ENCODE data around the gene C3orf18.

The C3orf18 gene

DNA sequence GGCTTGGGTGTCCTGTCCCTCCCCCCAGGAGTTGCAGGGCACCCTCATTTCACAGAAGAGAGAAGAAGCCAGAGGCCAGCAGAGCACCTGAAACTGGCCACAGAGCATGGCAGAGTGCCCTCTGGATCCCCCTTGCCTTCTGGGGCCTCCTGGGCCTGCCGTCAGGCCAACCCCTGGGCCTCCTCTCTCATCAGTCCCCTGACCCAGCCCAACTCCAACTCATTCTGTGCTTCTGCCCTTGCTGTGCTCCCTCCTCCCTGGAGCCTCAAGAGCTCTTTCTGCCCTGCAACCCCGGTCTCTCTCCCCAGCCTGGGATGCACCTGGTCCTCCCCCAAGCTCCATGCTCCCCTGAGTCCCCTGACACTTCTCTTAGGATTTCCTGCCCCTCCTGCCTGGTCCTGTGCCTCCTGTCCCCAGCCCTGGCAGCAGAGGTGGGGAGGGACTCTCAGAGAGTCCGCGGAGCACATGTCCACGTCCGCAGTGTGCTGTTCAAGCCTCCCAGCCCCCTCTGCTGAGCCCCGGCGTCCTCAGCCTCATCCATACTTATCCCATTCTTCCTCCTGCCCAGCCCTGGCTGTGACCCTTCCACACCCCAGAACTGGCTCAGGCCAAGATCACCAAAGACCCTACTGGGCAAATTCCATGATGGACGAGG lies 33.6 kb downstream of the C3orf18 start:
- Mint-ChIP-seq H3K36me3 (no peaks in the 10 kb centered on the region), H3K9me3 (ENCODE audit: low read depth) (no peaks in the 10 kb centered on the region), H3K27me3 (peaks cover 3% of the 10 kb centered on the region), H3K27ac (no peak overlapping the region), H3K4me1 (ENCODE audit: low read depth) (no peaks in the 10 kb centered on the region), H3K4me3 (no peak overlapping the region)

DNA sequence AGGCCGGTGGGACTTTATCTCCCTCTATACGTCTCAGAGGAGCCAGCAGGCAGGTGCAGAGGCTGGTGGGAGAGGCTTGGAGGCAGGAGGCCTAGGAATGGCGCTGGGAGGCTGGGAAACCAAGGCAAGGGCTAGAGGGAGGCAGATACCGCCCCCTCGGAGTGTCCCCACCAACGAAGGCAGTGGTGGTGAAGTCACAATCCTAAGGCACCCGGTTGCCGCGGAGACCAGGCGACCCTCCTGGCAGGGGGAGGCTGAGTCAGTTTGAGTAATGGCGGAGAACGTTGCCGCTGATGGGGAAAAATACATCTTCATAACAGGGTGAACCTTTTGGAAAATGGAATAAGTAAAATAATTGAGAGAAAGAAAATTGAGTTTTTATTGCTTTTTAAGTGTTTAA lies 34.2 kb downstream of the C3orf18 start:
- no peaks in the 10 kb centered on the region for H3K36me3 Mint-ChIP-seq
- no peak overlapping the region for H3K27ac Mint-ChIP-seq
- no peak overlapping the region for H3K4me3 Mint-ChIP-seq
- no peaks in the 10 kb centered on the region for H3K4me1 Mint-ChIP-seq (ENCODE audit: low read depth)
- peaks cover 3% of the 10 kb centered on the region for H3K27me3 Mint-ChIP-seq
- no peaks in the 10 kb centered on the region for H3K9me3 Mint-ChIP-seq (ENCODE audit: low read depth)

DNA sequence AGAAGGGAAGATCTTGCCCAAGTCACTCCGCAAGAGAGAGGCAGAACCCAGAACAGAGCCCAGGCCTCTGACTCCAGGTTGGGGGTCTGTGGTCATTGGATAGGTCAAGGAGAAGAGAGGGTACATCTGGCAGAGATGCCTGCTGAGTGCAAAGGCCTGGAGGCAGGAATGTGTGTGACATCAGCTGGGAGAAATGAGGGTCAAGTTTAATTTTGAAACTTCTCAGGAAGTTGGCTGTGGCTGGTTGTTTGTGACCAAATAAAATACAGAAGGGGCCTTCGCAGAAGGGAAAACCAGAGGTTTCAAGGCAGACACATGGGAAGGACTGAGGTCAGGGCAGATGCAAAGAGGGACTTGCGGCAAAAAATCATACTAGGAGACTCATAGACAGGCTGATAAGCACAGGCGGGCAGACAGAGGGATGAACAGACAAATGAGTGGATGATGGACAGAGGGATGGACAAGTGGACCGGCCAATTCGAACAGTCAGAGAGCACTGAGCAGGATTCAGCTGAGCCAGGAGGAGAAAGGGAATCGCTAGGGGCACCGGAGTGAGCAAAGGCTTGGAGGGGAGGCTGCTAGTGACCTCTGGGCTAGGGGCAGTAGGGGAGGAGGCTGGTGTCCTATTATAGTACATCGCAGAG lies 35.4 kb downstream of the C3orf18 start:
- Mint-ChIP-seq H3K27ac (no peak overlapping the region), H3K36me3 (no peaks in the 10 kb centered on the region), H3K4me1 (ENCODE audit: low read depth) (no peaks in the 10 kb centered on the region), H3K27me3 (peaks cover 3% of the 10 kb centered on the region), H3K9me3 (ENCODE audit: low read depth) (no peaks in the 10 kb centered on the region), H3K4me3 (no peak overlapping the region)

DNA sequence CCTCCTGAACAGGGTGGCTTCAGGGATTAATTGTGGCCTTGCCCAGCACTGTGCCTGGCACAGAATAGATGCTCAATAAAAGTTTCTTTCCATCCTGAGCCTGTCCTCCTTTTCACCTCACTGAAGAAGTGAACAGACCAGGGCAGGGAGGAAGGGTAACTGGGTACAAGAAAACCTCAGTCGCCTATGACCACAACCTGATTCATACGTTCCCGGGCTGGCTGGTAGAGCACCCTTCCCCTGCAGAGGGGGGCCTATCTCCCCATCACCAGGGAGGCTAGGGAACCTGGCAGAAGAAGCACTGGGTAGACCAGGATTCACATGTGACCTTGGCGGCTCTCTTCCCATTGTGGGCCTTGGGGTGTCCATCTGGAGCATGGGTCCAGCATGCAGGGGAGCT lies 36.3 kb downstream of the C3orf18 start:
- peaks cover 3% of the 10 kb centered on the region for H3K27me3 Mint-ChIP-seq
- no peak overlapping the region for H3K27ac Mint-ChIP-seq
- no peaks in the 10 kb centered on the region for H3K9me3 Mint-ChIP-seq (ENCODE audit: low read depth)
- H3K4me3 Mint-ChIP-seq = no peak overlapping the region
- no peaks in the 10 kb centered on the region for H3K36me3 Mint-ChIP-seq
- no peaks in the 10 kb centered on the region for H3K4me1 Mint-ChIP-seq (ENCODE audit: low read depth)

DNA sequence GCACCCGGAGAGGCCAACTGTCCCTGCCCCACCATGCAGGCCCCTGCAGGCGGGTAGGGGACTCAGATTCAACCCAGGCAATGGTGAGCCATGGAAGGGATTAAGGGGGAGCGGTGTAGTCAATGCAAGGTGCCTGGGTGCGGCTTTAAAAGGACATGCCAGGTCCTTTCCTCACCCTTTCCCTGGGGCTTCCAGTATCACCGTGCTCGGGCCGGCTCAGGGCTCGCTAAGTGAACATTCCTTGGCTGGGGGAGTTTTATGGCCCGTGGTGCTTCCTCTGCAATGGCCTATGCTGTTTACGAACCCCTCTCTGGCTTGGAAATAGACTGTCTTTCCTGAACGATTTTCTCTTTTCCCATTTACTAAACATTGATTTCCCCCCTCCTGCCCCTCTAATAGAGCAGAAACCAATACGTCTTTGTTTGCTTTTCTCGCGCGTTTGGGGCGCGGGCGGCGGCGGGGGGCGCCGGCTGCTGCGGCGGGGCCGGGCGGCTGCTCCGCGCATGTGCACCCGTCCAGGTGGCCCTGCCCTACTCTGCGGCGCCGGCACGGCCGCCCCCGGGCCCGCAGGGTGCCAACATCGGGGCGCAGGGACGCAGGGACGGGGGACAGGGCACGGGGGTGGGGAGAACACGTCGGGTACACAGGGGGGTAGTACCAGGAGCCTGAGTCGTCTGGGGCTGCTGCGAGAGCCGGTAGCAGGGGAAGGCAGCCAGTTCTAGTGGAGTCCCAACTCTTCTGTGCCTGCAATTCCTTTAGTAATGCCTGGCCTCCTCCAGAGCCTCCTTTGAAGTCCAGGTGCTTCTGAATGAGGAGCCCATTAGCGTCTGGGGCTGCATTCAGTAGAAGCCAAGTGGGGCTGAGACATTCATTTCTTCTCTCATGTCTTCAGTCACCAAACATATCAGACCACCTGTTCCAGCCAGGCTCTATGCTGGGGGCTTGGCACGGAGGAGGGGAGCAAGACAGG lies 37.3 kb downstream of the C3orf18 start:
- Mint-ChIP-seq H3K4me1 (ENCODE audit: low read depth) (no peaks in the 10 kb centered on the region), H3K27ac (no peak overlapping the region), H3K9me3 (ENCODE audit: low read depth) (no peaks in the 10 kb centered on the region), H3K27me3 (peaks cover 3% of the 10 kb centered on the region), H3K4me3 (no peak overlapping the region), H3K36me3 (no peaks in the 10 kb centered on the region)

DNA sequence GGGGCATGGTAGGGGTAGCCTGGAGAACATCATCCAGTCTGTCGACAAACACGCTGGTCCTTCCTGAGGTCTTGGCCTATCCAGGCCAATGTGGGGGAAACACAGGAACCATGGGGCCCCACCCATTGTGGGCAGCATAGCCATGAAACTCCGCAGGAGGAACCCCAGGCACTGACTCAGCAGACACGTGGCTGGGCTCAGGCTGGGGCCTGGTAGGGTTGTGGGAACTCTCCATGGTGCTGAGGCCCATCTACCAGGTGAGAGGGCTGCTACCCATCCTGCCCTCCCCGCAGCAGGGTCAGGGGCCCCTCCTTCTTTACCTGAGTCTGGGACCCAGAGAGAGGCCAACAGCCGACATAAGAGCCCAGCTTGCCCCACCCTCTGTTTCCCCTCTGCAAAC lies 41.6 kb downstream of the C3orf18 start:
- H3K27me3 Mint-ChIP-seq = peaks cover 3% of the 10 kb centered on the region
- no peaks in the 10 kb centered on the region for H3K36me3 Mint-ChIP-seq
- H3K27ac Mint-ChIP-seq = no peak overlapping the region
- H3K9me3 Mint-ChIP-seq (ENCODE audit: low read depth) = no peaks in the 10 kb centered on the region
- no peaks in the 10 kb centered on the region for H3K4me1 Mint-ChIP-seq (ENCODE audit: low read depth)
- H3K4me3 Mint-ChIP-seq = no peak overlapping the region

DNA sequence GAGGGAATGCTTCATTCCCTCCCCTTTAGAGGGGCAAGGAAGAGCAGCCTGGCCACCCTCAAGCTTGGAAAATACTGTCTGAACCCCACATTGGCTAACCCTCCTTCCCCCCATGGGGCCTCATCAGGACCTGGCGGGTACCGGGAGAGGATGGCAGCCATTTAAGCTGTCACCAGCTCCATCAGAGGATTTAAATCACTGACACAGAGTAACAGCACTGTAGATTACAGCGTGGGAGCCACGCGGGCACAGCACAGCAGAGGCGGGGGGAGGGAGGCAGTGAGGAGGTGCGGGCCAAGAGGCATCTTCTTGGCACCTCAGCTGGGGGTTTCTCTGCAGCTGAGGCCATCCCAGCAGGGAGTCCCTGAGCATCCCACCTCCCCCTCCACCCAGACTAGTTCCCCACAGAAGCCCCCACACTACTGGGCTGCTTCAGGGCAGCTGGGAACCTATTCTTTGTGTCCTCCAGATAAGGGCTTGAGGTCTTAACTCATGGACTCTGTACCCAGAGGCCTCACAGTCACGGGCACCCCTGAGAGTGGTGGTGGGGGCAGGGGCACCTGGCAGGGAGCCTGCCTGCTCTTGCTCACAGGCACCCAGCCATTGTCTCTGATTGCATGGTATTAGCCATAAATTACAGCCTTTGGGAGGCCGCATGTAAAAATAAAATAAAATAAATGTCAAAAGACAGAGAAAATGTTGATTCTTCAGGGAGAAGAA lies 42.2 kb downstream of the C3orf18 start:
- H3K27ac Mint-ChIP-seq = no peak overlapping the region
- H3K9me3 Mint-ChIP-seq (ENCODE audit: low read depth) = no peaks in the 10 kb centered on the region
- no peaks in the 10 kb centered on the region for H3K4me1 Mint-ChIP-seq (ENCODE audit: low read depth)
- H3K4me3 Mint-ChIP-seq = no peak overlapping the region
- no peaks in the 10 kb centered on the region for H3K36me3 Mint-ChIP-seq
- H3K27me3 Mint-ChIP-seq = peaks cover 3% of the 10 kb centered on the region

DNA sequence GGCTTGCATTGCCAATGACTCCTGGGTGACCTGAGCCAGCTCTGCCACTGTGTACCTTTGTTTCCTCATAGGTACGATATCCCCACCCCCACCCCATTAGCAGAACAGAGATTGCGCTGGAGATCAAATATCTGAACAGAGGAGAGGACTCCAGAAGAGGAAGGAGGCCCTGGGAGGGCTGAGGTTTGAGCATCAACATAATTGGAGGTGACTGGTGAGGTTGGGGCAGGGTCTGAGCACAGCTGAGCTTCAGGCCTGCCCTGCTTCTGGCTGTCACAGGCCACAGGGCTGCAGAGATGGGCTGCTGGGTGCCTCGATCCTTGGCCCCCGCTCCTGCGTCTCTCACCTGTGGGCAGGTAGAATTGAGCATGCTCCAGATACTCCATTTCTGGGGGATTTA lies 42.8 kb downstream of the C3orf18 start:
- Mint-ChIP-seq H3K9me3 (ENCODE audit: low read depth) (no peaks in the 10 kb centered on the region), H3K36me3 (no peaks in the 10 kb centered on the region), H3K4me3 (no peak overlapping the region), H3K27ac (no peak overlapping the region), H3K4me1 (ENCODE audit: low read depth) (peaks cover 1% of the 10 kb centered on the region), H3K27me3 (peaks cover 1% of the 10 kb centered on the region)

DNA sequence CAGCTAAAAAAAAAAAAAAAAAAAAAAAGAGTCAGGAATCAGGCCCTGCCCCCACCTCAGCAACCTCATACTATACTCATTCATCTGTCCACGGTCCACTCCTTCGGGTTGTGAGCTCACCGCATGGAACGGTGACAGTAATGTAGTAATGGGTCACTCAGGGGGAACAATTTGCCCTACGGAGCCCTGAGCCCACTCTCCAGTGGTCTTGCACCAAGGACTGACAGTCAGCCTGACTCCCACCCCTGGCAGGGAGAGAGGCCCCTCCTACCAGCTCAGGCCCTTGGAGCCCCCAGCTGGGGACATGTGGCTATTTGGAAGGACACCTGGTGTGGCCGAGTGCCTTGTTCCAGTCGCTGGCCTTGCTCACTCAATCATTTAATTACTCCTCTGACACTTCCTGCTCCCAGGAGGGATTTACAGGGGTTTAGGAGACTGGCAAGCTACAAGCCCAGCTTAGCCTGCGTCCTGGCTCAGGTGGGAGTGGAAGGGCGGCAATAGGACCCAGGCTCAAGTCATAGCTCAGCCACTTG lies 44.2 kb downstream of the C3orf18 start:
- Mint-ChIP-seq H3K9me3 (ENCODE audit: low read depth) (no peaks in the 10 kb centered on the region), H3K36me3 (no peaks in the 10 kb centered on the region), H3K4me1 (ENCODE audit: low read depth) (peaks cover 6% of the 10 kb centered on the region), H3K4me3 (no peak overlapping the region), H3K27ac (no peak overlapping the region), H3K27me3 (no peaks in the 10 kb centered on the region)

DNA sequence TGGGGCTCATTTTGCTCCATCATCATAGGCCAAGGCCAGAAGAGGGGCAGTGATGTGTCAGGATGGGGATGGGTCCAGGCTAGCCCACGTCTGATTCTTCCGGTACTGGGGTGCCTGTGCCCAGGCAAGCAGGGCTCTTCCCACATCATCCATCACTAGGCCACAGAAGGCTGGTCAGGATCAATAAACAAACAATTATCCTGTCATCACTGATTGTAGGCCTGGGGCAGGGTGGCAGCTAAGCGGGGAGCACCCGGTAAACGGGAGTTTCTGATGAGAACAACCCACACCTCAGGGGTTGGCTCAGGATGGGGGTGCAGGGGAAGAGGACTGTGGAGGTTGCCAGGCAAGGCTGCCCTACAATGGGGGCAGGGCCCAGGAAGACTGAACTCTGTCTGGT lies 46.0 kb downstream of the C3orf18 start:
- H3K27me3 Mint-ChIP-seq = no peaks in the 10 kb centered on the region
- H3K4me1 Mint-ChIP-seq (ENCODE audit: low read depth) = peaks cover 6% of the 10 kb centered on the region
- H3K9me3 Mint-ChIP-seq (ENCODE audit: low read depth) = no peaks in the 10 kb centered on the region
- no peak overlapping the region for H3K27ac Mint-ChIP-seq
- H3K4me3 Mint-ChIP-seq = no peak overlapping the region
- H3K36me3 Mint-ChIP-seq = no peaks in the 10 kb centered on the region

DNA sequence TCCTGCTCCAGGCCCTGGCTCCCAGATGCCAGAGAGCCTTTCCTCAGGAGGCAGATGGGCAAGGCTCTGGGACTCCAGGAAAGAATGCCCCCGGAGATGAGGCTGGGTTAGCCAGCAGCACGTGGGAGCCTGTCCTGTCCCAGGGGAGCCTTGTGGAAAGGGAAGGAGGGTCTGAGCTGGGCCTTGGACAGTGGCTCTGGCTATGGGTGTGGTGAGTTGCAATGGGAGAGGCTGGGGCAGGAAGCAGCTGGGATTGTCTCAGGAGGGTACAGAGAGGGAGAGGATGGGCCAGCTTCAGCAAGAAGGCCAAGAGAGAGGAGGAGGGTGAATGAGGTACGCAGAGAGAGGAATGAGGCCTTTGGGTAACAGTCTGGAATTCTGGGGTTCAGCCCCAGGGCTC lies 46.7 kb downstream of the C3orf18 start:
- peaks cover 10% of the 10 kb centered on the region for H3K4me1 Mint-ChIP-seq (ENCODE audit: low read depth)
- H3K27me3 Mint-ChIP-seq = no peaks in the 10 kb centered on the region
- no peaks in the 10 kb centered on the region for H3K36me3 Mint-ChIP-seq
- H3K9me3 Mint-ChIP-seq (ENCODE audit: low read depth) = no peaks in the 10 kb centered on the region
- no peak overlapping the region for H3K4me3 Mint-ChIP-seq
- H3K27ac Mint-ChIP-seq = no peak overlapping the region

DNA sequence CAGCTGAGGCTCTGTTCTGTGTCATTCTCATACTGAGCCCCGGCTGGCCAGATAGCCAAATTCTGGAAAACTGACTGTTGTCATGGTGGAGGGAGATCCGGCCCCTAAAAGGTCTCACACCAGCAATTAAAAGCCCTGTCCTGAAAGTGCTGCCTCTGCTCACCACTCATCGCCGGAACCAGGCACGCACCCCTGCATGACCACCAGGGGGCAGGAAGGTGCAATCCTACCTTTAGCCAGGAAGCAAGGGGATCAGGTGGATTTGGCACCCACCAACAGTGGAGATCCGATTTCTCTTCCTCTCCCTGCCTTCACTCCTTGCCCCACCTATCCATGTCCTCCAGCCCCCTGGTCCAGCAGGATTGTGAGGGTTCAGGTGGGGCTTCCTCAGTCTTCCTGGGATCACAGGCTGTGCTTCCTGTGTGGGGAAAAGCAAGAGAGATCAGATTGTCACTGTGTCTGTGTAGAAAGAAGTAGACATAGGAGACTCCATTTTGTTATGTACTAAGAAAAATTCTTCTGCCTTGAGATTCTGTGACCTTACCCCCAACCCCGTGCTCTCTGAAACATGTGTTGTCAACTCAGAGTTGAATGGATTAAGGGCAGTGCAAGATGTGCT lies 48.0 kb downstream of the C3orf18 start:
- H3K4me3 Mint-ChIP-seq = no peak overlapping the region
- no peaks in the 10 kb centered on the region for H3K36me3 Mint-ChIP-seq
- no peaks in the 10 kb centered on the region for H3K9me3 Mint-ChIP-seq (ENCODE audit: low read depth)
- no peaks in the 10 kb centered on the region for H3K27me3 Mint-ChIP-seq
- no peak overlapping the region for H3K27ac Mint-ChIP-seq
- H3K4me1 Mint-ChIP-seq (ENCODE audit: low read depth) = peaks cover 13% of the 10 kb centered on the region

DNA sequence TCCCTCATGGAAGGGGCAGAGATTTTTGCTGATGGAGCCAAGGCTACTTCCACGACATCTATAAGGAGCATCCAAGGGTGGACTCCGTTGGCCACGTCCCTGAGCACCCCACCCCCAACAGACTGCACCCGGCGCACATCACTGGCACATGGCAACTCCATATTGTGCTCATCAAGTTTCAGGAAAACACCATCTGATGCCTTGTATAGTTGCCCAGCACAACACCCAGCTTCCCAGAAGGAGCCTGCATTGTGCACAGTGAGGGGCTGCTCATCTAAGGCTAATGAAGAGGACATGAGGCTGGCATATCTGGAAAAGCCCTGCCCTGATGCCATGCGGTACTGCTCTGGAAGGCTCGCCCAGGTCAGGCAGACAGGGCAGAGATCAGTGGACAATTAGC lies 49.1 kb downstream of the C3orf18 start:
- no peak overlapping the region for H3K4me3 Mint-ChIP-seq
- no peaks in the 10 kb centered on the region for H3K36me3 Mint-ChIP-seq
- H3K4me1 Mint-ChIP-seq (ENCODE audit: low read depth) = peaks cover 13% of the 10 kb centered on the region
- H3K9me3 Mint-ChIP-seq (ENCODE audit: low read depth) = no peaks in the 10 kb centered on the region
- no peaks in the 10 kb centered on the region for H3K27me3 Mint-ChIP-seq
- no peak overlapping the region for H3K27ac Mint-ChIP-seq

DNA sequence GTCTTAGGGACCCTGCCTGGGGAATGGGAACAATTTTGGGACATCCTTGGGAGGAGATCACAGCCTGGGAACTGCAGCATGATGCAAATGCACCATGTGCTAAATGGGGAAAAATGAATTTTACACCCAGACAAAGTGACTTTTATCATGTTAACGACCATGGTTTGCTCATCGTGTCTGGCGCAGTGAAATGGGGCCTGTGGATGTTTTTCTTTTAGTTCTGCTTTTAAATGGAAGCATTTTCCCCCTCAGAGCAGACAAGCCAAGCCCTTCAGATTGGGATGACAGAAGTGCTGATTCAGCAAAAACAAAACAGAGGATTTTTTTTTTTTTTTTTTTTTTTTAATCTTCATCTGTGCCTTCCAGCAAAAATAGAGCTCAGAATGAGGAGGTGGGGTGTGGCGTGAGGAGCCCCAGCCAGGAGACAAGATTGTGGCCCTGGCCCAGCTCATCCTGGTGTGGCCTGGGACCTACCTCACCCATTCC lies 49.8 kb downstream of the C3orf18 start:
- H3K36me3 Mint-ChIP-seq = no peaks in the 10 kb centered on the region
- H3K27me3 Mint-ChIP-seq = no peaks in the 10 kb centered on the region
- no peak overlapping the region for H3K27ac Mint-ChIP-seq
- H3K9me3 Mint-ChIP-seq (ENCODE audit: low read depth) = no peaks in the 10 kb centered on the region
- H3K4me1 Mint-ChIP-seq (ENCODE audit: low read depth) = peaks cover 13% of the 10 kb centered on the region
- H3K4me3 Mint-ChIP-seq = no peak overlapping the region
